GM12878 (cell line): ENCODE results near the gene IFITM2.

ENCODE experiments used
- ATF3 ChIP-seq: IDR thresholded peaks from 2 replicates; pipeline ENCODE4 v1.6.1; 2011; ENCODE audit warnings: low read depth, mild to moderate bottlenecking, low read length, moderate library complexity, borderline replicate concordance; ENCODE audit errors: extremely low read depth
- BCL3 ChIP-seq: IDR thresholded peaks from 2 replicates; pipeline ENCODE4 v1.6.1; 2011; ENCODE audit warnings: borderline replicate concordance, low read depth, mild to moderate bottlenecking, moderate library complexity, low read length; ENCODE audit not compliant: insufficient read depth, poor library complexity, severe bottlenecking
- CHD1 ChIP-seq: IDR thresholded peaks from 2 replicates; pipeline ENCODE4 v1.6.1; 2012; ENCODE audit warnings: low read depth, low read length, improper control_type of control experiment
- CTCF ChIP-seq, 3 experiments: IDR thresholded peaks in 2 of 3; conservative IDR thresholded peaks in 1 of 3; 2 replicates each; pipeline ENCODE4 v1.5.1; 2011; ENCODE audit warnings: low read depth in 3 of 3, low read length in 3 of 3, mild to moderate bottlenecking in 3 of 3, control low read depth in 2 of 3, moderate library complexity in 2 of 3, inconsistent platforms in 1 of 3, mixed read lengths in 1 of 3; ENCODE audit not compliant: control insufficient read depth in 2 of 3, insufficient read depth in 1 of 3; ENCODE audit errors: extremely low read depth in 1 of 3
- GABPA ChIP-seq: IDR thresholded peaks from 2 replicates; pipeline ENCODE4 v1.6.1; 2014; ENCODE audit warnings: antibody characterized with exemption, low read depth, mild to moderate bottlenecking, inconsistent platforms
- MEF2A ChIP-seq: IDR thresholded peaks from 2 replicates; pipeline ENCODE4 v1.6.1; 2011; ENCODE audit warnings: low read depth, mild to moderate bottlenecking, low read length, moderate library complexity; ENCODE audit not compliant: insufficient read depth
- NKRF ChIP-seq: fragments of 450-650 bp; conservative IDR thresholded peaks from 2 replicates; pipeline ENCODE4 v1.6.1; 2017; ENCODE audit warnings: mild to moderate bottlenecking, moderate library complexity
- NR2F1 ChIP-seq: fragments of 450-650 bp; conservative IDR thresholded peaks from 2 replicates; pipeline ENCODE4 v1.6.1; 2017; ENCODE audit warnings: mild to moderate bottlenecking
- POLR2A ChIP-seq: IDR thresholded peaks from 2 replicates; pipeline ENCODE4 v1.6.1; 2011; ENCODE audit warnings: low read depth, mild to moderate bottlenecking, low read length
- POLR2AphosphoS5 ChIP-seq: IDR thresholded peaks from 2 replicates; pipeline ENCODE4 v1.6.1; 2011; ENCODE audit warnings: mild to moderate bottlenecking, low read length, inconsistent platforms
- RCOR1 ChIP-seq: conservative IDR thresholded peaks from 2 replicates; pipeline ENCODE4 v1.6.1; 2012; ENCODE audit warnings: low read depth, low read length, improper control_type of control experiment

GRCh38 chr11:357582-357981 lies 50.0 kb downstream of the IFITM2 start:
- TF ChIP-seq POLR2A (no peak), ATF3 (no peak), POLR2AphosphoS5 (no peak), CTCF (IDR thresholded peaks at IDR 0.05 in 2 of 3, conservative IDR thresholded peaks at IDR 0.05 in 1 of 3; ENCODE audit: control insufficient read depth in 2 of 3, extremely low read depth in 1 of 3, insufficient read depth in 1 of 3, low read depth in 3 of 3, low read length in 3 of 3) (no peak), MEF2A (no peak), NR2F1 (no peak), RCOR1 (no peak), GABPA (no peak), CHD1 (no peak), NKRF (no peak), BCL3 (no peak)
